Measurements from ENCODE around the gene HEPN1.

DNA sequence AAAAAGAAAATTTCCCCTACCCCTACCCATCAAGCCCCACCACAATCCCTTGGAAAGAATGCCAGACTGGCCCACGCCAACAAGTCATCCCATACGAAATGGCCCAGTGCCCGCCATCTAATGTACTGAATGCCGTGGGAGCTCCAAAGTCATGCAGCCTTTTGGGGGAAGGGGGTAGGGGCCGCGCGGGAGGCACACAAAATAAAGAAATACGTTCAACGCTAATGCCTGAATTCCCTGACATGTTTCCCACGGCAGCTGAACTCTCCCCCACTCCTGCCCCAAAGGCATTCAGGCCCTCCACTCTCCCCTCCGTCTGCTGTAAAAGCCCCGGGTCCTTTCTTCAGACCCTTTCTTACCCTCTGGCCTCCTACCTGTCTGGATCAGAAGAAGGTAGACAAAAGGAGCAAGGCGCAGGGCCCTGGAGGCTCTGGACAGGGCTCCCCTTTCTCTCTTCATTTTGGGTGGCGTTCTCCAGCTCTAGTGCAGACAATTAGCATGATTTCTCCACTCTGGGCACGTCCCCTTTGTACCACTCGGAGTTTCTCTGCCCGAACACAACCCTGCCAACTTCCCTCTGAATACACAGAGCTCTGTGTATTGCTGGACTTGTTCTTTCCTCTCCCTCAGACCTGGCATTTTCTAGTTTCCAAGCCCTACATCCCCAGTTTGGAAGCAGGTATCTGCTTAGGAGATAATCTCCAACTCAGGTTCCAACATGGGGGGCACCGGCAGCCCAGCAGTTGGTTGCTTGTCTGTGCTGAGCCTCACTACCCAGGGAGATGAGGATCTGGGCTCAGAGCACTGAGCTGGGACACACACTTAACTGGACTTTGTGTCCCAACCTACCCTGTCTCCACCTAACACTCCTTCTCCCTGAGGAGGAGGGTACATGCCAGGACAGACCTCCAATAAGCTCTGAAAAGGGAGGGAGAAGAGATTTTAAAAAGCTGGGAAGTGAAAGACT, 16.8 kb downstream of the HEPN1 start, which contains the start of gene HEPACAM:
- TF ChIP-seq, protein P1, sequence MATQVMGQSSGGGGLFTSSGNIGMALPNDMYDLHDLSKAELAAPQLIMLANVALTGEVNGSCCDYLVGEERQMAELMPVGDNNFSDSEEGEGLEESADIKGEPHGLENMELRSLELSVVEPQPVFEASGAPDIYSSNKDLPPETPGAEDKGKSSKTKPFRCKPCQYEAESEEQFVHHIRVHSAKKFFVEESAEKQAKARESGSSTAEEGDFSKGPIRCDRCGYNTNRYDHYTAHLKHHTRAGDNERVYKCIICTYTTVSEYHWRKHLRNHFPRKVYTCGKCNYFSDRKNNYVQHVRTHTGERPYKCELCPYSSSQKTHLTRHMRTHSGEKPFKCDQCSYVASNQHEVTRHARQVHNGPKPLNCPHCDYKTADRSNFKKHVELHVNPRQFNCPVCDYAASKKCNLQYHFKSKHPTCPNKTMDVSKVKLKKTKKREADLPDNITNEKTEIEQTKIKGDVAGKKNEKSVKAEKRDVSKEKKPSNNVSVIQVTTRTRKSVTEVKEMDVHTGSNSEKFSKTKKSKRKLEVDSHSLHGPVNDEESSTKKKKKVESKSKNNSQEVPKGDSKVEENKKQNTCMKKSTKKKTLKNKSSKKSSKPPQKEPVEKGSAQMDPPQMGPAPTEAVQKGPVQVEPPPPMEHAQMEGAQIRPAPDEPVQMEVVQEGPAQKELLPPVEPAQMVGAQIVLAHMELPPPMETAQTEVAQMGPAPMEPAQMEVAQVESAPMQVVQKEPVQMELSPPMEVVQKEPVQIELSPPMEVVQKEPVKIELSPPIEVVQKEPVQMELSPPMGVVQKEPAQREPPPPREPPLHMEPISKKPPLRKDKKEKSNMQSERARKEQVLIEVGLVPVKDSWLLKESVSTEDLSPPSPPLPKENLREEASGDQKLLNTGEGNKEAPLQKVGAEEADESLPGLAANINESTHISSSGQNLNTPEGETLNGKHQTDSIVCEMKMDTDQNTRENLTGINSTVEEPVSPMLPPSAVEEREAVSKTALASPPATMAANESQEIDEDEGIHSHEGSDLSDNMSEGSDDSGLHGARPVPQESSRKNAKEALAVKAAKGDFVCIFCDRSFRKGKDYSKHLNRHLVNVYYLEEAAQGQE (IDR thresholded peaks at IDR 0.05; ENCODE audit: insufficient read depth in 1 of 2, low read depth in 2 of 2, low read length in 1 of 2), result no peak
- no peak for TF ChIP-seq SIN3A (IDR thresholded peaks at IDR 0.05; ENCODE audit: borderline replicate concordance, insufficient read depth, low read depth, low read length)
